CD1c-positive myeloid dendritic cell (primary cell): Measurements from ENCODE around the gene APOLD1.

Experiments
- DNase-seq: peaks from one replicate; pipeline ENCODE4 v3.0.0-alpha.2; 2016; ENCODE audit errors: extremely low spot score

The APOLD1 gene

GRCh38 chr12:12786351-12786705 lies 869 bp downstream of the APOLD1 start:
- DNase-seq: no peak

- peak; percentile 90 for DNase-seq
Measured at GRCh38 chr12:12786706-12787601, 1.5 kb downstream of the APOLD1 start.

- no peak for DNase-seq
Measured at GRCh38 chr12:12788131-12788530, 2.7 kb downstream of the APOLD1 start.

GRCh38 chr12:12788675-12789368 lies 3.4 kb downstream of the APOLD1 start:
- peak; percentile 90 for DNase-seq

GRCh38 chr12:12790956-12791355 lies 5.5 kb downstream of the APOLD1 start:
- DNase-seq: no peak

- no peak for DNase-seq
Measured at GRCh38 chr12:12791756-12792369, 6.4 kb downstream of the APOLD1 start.

GRCh38 chr12:12792421-12792820 lies 7.0 kb downstream of the APOLD1 start:
- DNase-seq: no peak

- DNase-seq: no peak
Measured at GRCh38 chr12:12794686-12795085, 9.2 kb downstream of the APOLD1 start.

GRCh38 chr12:12796171-12796570 lies 10.7 kb downstream of the APOLD1 start:
- no peak for DNase-seq

- no peak for DNase-seq
Measured at GRCh38 chr12:12796928-12797793, 11.7 kb downstream of the APOLD1 start.

GRCh38 chr12:12797794-12798152 lies 12.3 kb downstream of the APOLD1 start:
- DNase-seq: no peak

GRCh38 chr12:12798480-12798879 lies 13.0 kb downstream of the APOLD1 start:
- DNase-seq: no peak

GRCh38 chr12:12799163-12799920 lies 13.9 kb downstream of the APOLD1 start:
- no peak for DNase-seq

- no peak for DNase-seq
Measured at GRCh38 chr12:12800406-12801180, 15.1 kb downstream of the APOLD1 start.

- DNase-seq: peak; percentile 74
Measured at GRCh38 chr12:12801656-12802055, 16.2 kb downstream of the APOLD1 start.

GRCh38 chr12:12803186-12803585 lies 17.7 kb downstream of the APOLD1 start:
- peak; percentile 78 for DNase-seq

- no peak for DNase-seq
Measured at GRCh38 chr12:12804011-12804410, 18.6 kb downstream of the APOLD1 start.

GRCh38 chr12:12804432-12804886 lies 19.0 kb downstream of the APOLD1 start:
- no peak for DNase-seq

- no peak for DNase-seq
Measured at GRCh38 chr12:12806784-12807516, 21.5 kb downstream of the APOLD1 start.
